Measurements from ENCODE around the gene LDAH.

LDAH gene

DNA sequence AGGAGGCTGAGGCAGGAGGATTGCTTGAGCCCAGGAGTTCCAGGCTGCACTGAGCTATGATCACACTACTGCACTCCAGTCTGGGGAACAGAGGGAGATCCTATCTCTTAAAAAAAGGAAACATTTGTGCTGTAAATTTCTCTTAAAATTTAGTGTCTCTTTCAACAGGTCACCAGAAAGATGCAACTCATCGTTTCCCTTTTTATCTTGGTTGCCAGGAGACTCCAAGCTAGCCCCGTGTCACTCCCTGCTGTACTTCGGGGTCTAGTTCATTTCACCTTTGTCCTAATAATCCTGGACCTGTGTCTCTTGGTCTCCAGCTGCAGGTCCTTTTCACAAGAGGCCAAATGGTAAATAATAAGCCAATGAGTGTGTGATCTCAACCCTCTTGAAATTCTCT is 179.1 kb downstream of the LDAH start:
- no peaks in the 10 kb centered on the region for H3K9me3 ChIP-seq
- in situ Hi-C loops (cut with MboI; ENCODE audit: low sequenced_read_pairs): loop anchor here (5.0 to 25.0 kb wide), 2 partner anchors 202 to 507 kb away; no protein-coding TSS in a partner anchor

DNA sequence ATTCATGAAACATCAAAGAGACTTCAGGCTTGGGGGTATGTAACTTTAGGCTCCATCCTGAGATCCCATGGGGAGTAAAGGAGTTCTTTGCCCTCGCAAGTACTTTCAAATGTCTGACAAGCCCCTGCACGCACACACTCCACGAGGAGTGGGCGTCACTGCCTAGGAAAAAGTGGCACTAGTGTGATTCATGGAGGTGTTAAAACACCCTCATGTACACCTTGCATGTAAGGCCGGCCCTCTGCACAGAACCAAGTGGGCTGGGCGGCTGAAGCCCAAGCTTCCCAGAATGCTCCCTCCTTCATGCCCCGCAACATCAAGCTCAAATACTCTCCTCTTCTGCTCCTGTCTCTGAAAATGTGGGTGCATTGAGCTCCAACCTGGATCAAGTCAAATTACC is 179.8 kb downstream of the LDAH start:
- Histone ChIP-seq H3K9me3 (no peaks in the 10 kb centered on the region), H3K4me3 (no peak overlapping the region), H3K27me3 (ENCODE audit: low read depth) (no peaks in the 10 kb centered on the region), H3K36me3 (replicated peaks) (peaks cover 10% of the 10 kb centered on the region; the same call in 1 of the 2 replicates), H3K4me1 (no peaks in the 10 kb centered on the region)
- in situ Hi-C loops (cut with MboI; ENCODE audit: low sequenced_read_pairs): loop anchor here (5.0 to 25.0 kb wide), 2 partner anchors 201 to 506 kb away; no protein-coding TSS in a partner anchor
- DNase-seq (ENCODE audit: low spot score in 2 of 2): no peak

More for the DNA sequence above, 179.1 kb downstream of the LDAH start:
- no peak for DNase-seq (ENCODE audit: low spot score in 2 of 2)
- Histone ChIP-seq H3K27me3 (ENCODE audit: low read depth) (no peaks in the 10 kb centered on the region), H3K4me3 (no peak overlapping the region), H3K36me3 (replicated peaks) (peaks cover 10% of the 10 kb centered on the region; the same call in 1 of the 2 replicates), H3K4me1 (no peaks in the 10 kb centered on the region)

DNA sequence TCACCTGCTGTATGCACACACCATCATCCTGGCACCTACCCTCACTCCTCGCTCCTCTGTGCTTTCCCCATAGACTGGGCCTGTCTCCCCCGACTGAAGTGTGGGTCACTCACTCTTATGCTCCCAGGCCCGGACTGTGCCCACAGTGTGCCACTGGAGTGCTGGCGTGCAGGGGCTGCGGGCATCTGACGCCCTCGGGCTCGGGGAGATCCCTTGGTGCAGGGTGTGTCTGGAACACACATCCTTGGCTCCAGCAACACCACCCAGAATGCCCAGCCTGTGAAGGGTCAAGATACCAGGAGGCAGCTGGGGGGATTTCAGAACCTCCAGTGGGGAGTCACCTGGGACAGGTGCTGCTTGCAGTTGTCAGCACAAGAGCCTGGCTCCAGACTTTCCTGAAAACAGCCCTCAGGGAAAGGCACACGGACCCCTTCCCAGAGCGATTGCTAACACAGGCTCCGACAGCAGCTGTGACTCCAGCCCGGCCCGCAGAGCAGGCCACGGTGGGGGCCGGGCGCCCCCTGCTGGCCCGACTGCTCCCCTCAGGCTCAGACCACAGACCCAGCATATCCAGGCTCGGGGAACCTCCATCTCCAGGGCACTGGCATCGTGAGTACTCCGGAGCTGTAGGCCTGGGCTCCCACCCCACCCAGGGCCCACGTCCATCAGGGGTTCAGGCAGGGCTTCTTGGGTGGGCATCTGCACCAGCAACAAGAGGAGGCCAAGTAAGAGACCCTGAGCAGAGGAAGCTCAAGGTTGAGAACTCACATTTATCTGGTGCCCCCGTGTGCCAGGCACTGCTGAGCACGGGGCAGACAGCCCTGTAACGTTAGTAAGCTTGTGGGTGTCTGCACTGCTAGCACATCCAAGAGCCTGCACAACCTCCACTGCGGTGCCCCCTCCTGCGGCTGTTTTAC is 180.6 kb downstream of the LDAH start:
- peak; percentile 46 to 83 for DNase-seq (ENCODE audit: low spot score in 2 of 2)
- in situ Hi-C loops (cut with MboI; ENCODE audit: low sequenced_read_pairs): loop anchor here (5.0 to 25.0 kb wide), 2 partner anchors 200 to 505 kb away; no protein-coding TSS in a partner anchor
- Histone ChIP-seq H3K27me3 (ENCODE audit: low read depth) (no peaks in the 10 kb centered on the region), H3K4me1 (no peaks in the 10 kb centered on the region), H3K4me3 (no peak overlapping the region), H3K36me3 (replicated peaks) (peaks cover 10% of the 10 kb centered on the region; the same call in 1 of the 2 replicates), H3K9me3 (no peaks in the 10 kb centered on the region)

DNA sequence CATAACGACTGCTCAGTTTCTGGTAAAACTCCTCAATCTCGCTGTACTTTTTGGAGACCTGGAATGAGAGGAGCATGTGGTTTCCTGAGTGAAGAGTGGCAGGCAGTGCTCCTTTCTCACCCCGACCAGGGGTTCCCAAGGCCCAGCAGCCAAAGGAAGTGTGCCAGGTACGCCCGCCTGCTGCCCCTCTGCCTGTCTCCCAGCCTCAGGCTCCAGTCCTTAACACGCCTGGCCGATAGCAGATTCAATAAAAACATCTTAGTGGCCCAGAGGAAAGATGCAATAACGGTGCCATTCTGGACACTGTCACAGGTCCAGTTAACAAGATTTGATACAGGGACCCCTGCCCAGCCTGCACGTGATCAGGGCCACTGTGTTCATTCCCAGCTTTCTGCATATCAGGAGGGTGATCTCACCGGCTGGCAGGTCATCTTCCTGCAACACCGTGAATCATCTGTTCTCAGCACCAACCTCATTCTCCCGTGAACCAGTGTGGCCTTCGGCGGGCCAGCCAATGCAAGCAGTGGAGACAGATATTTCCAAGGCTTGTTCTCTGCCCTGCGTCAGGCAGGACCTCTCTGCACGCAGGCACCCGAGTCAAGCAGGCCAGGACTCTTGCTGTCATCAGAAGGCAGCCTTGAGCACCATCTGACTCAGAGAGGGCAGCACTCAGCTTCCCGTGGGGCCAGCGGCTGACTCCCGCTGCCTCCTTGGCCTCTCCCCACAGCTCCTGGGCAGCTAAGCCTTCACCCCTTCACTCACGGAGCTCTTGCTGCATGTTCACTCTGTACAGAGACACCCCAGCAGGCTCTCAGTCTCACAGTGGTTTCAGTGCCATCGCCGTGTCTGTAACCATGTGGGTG is 181.5 kb downstream of the LDAH start:
- Histone ChIP-seq H3K4me1 (no peaks in the 10 kb centered on the region), H3K36me3 (replicated peaks) (peaks cover 14% of the 10 kb centered on the region; the same call in 1 of the 2 replicates), H3K27me3 (ENCODE audit: low read depth) (no peaks in the 10 kb centered on the region), H3K9me3 (no peaks in the 10 kb centered on the region), H3K4me3 (no peak overlapping the region)
- no peak for DNase-seq (ENCODE audit: low spot score in 2 of 2)
- in situ Hi-C loops (cut with MboI; ENCODE audit: low sequenced_read_pairs): loop anchor here (5.0 to 25.0 kb wide), 2 partner anchors 199 to 504 kb away; no protein-coding TSS in a partner anchor

DNA sequence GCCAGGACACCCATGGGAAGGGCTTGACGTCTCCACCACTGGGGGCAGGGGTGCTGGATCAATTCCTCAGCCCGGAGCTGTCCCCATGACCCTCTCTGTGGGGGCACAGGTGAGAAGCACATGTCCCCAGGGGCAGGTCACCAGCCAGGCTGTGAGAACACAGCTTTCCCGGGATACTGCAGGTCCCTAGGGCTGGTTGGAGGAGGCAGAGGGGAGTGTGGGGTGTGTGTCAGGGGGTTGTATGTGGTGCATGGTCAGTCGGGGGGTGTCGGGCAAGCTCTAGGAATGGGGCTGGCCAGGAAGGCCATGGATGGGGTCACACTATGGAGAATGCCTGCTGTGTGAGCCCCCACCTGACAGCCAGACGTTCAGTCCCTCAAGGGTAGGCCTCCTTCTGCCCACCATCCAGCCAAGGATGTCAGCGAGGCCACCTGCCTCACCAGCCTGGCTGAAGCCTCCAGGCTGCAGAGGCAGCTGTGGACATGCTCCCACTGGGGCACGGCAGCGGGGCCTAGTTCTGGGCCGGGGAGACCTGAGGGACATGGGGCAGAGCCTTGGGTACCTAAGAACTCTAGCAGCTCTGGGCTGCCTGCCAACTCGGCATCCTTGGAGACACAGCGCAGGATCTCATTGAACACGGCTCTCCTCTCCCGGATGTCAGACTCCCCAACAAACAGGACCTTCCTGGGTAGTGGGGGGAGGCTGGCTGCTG is 182.3 kb downstream of the LDAH start:
- Histone ChIP-seq H3K27me3 (ENCODE audit: low read depth) (no peaks in the 10 kb centered on the region), H3K36me3 (replicated peaks) (peaks cover 14% of the 10 kb centered on the region; the same call in 1 of the 2 replicates), H3K4me3 (no peak overlapping the region), H3K4me1 (peaks cover 4% of the 10 kb centered on the region; the same call in 1 of the 2 replicates), H3K9me3 (no peaks in the 10 kb centered on the region)
- no peak for DNase-seq (ENCODE audit: low spot score in 2 of 2)
- in situ Hi-C loops (cut with MboI; ENCODE audit: low sequenced_read_pairs): loop anchor here (5.0 to 25.0 kb wide), 2 partner anchors 198 to 503 kb away; no protein-coding TSS in a partner anchor

DNA sequence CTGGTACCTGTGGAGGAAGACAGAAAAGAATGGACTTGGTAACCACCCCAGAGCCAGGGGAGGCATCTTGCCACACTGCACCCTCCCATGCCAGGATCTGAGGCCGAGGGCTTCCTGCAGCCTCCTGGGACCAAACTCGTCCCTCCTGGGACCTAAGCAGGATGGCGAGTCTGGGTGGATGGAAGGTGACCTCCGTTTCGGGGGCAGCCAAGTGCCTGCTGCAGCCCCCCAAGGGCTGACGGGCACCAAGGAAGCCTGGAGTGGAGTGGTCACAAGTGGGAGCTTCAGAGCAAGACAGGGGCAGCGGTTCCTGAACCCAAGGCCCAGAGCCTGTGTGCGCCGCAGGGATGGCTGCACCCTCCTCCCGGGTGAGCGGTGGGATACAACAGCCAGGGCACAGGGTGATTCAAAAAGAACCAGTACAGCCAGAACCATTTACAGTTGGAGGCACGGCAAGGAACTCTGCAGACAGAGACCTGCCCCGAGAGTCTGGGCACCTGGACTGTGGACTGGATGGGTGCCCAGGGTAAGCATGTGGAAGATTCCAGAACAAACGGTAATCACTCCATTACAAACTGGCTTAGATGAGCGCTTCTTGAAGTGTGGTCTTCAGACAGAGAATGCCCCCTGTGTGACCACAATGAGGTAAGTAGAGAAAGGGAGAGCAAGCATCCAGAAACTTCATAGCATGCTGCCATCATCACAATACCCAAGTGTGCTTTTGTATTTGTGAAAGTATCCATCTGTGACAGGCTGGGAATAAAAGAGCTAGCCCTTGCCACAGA is 184.1 kb downstream of the LDAH start:
- in situ Hi-C loops (cut with MboI; ENCODE audit: low sequenced_read_pairs): loop anchor here (25.0 kb wide), 1 partner anchor 502 kb away; no protein-coding TSS in a partner anchor
- H3K36me3 ChIP-seq (replicated peaks): peaks cover 14% of the 10 kb centered on the region; the same call in 1 of the 2 replicates
- H3K27me3 ChIP-seq (ENCODE audit: low read depth): no peaks in the 10 kb centered on the region
- no peak for DNase-seq (ENCODE audit: low spot score in 2 of 2)
- H3K9me3 ChIP-seq: no peaks in the 10 kb centered on the region
- H3K4me1 ChIP-seq: peaks cover 8% of the 10 kb centered on the region; the same call in 1 of the 2 replicates
- H3K4me3 ChIP-seq: no peak overlapping the region

DNA sequence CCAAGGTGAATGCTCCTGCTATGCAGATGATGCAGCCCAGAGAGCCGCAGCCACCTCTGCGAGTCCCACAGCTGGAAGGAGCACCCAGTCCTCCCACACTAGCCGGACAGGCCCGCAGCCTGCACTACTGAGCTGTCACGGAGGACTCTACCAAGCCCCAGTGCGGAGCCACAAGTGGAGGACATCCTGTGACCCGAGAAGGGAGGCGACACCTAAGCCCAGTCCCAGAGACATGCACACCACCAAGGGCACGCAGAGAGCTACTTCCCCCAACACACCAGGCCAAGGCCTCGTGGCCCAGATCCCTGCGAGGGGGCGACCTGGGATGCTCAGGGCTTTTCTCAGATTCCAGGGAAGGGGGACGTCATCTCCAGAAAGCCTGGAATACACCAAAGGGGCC is 184.9 kb downstream of the LDAH start:
- in situ Hi-C loops (cut with MboI; ENCODE audit: low sequenced_read_pairs): loop anchor here (25.0 kb wide), 1 partner anchor 501 kb away; no protein-coding TSS in a partner anchor
- peaks cover 14% of the 10 kb centered on the region; the same call in 1 of the 2 replicates for H3K36me3 ChIP-seq (replicated peaks)
- no peaks in the 10 kb centered on the region for H3K27me3 ChIP-seq (ENCODE audit: low read depth)
- no peaks in the 10 kb centered on the region for H3K9me3 ChIP-seq
- peaks cover 8% of the 10 kb centered on the region; the same call in 1 of the 2 replicates for H3K4me1 ChIP-seq
- DNase-seq (ENCODE audit: low spot score in 2 of 2): no peak
- H3K4me3 ChIP-seq: no peak overlapping the region

DNA sequence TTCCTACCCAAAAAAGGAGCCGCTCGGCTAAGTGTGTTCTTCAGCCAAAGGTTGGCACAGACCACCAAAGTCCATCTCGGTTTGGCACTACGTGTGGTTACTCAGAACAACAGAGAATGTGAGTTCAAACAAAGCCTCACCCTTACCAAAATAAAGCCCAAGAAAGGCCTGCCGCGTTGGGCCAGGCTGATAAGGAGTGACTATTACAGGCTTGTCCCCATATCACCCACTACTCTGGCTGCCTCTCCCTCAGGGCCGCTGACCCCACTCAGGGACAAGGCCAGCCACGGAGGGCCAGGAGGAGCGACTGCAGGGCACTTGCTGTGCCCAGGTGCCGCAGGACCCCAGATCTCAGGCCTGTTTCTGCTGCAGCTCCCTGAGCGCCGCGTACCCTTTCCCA is 185.8 kb downstream of the LDAH start:
- peaks cover 13% of the 10 kb centered on the region; the same call in 1 of the 2 replicates for H3K36me3 ChIP-seq (replicated peaks)
- H3K27me3 ChIP-seq (ENCODE audit: low read depth): no peaks in the 10 kb centered on the region
- H3K4me3 ChIP-seq: no peak overlapping the region
- no peak for DNase-seq (ENCODE audit: low spot score in 2 of 2)
- H3K4me1 ChIP-seq: peaks cover 8% of the 10 kb centered on the region; the same call in 1 of the 2 replicates
- in situ Hi-C loops (cut with MboI; ENCODE audit: low sequenced_read_pairs): loop anchor here (25.0 kb wide), 1 partner anchor 500 kb away; no protein-coding TSS in a partner anchor
- no peaks in the 10 kb centered on the region for H3K9me3 ChIP-seq

DNA sequence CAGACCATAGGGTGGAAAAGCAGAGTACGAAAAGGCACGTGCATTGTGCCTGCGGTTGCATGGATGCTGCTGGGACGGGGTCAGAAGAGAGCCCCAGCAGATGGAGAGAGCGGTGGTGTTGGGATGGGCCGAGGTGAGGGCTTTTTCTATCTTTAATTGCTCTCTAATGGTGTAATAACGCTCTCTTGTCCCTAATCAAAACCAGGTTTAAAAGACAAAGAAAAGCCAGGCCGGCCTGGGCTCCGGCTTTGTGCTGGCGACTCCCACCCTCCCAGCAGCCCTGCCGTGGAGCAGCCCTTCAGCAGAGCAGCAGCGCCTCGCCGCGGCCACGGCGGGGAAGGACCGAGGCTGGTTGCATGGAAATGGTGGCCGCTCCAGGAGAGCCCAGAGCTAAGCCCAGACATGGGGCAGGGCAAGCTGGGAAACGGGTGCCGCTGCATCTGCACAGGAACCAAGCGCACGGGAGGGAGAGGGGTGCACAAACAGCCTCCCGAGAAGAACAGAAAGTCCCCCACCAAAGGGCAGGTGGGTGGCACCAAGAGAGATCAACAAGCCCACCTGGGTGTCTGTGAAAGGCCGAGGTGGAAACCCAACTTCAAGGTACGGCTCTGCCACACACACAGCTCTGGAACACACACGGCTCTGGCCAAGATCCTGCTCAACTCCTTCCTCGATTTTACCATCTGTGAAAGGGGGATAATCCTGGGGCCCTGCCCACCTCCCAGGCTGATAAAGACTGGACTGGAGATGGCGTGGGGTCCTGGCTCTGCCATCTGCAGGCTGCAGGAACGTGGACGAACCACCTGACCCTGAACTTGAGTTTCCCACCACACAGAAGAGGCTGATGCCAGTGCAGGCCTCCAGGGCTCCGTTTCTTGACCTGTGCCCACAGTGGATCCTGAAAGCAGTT is 187.0 kb downstream of the LDAH start:
- no peaks in the 10 kb centered on the region for H3K27me3 ChIP-seq (ENCODE audit: low read depth)
- peaks cover 4% of the 10 kb centered on the region; the same call in 1 of the 2 replicates for H3K36me3 ChIP-seq (replicated peaks)
- H3K9me3 ChIP-seq: no peaks in the 10 kb centered on the region
- H3K4me3 ChIP-seq: no peak overlapping the region
- H3K4me1 ChIP-seq: peaks cover 8% of the 10 kb centered on the region; the same call in 1 of the 2 replicates
- peak; percentile 81 to 91 for DNase-seq (ENCODE audit: low spot score in 2 of 2)
- in situ Hi-C loops (cut with MboI; ENCODE audit: low sequenced_read_pairs): loop anchor here (25.0 kb wide), 1 partner anchor 499 kb away; no protein-coding TSS in a partner anchor

DNA sequence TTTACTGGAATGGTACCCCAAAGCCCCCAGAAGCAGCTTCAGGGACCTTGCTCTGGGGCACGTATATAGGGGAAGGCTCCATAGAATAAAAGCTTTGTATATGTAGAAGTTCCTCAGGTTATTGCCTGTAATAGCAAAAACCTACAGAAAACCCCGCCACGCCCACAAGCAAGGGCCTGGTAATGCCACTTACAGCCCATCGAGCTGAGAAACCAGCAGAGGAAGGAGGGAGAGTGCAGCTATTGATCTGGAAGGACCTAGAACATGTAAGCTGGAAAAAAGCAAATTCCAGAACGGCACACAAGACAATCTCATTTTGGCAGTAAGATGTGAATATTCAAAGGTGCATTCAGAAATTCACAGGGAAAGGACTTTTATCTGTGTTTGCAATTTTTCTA is 187.8 kb downstream of the LDAH start:
- in situ Hi-C loops (cut with MboI; ENCODE audit: low sequenced_read_pairs): loop anchor here (25.0 kb wide), 1 partner anchor 498 kb away; no protein-coding TSS in a partner anchor
- no peak overlapping the region for H3K4me3 ChIP-seq
- H3K36me3 ChIP-seq (replicated peaks): peaks cover 4% of the 10 kb centered on the region; the same call in 1 of the 2 replicates
- no peak for DNase-seq (ENCODE audit: low spot score in 2 of 2)
- H3K4me1 ChIP-seq: peaks cover 8% of the 10 kb centered on the region; the same call in 1 of the 2 replicates
- H3K9me3 ChIP-seq: no peaks in the 10 kb centered on the region
- no peaks in the 10 kb centered on the region for H3K27me3 ChIP-seq (ENCODE audit: low read depth)

DNA sequence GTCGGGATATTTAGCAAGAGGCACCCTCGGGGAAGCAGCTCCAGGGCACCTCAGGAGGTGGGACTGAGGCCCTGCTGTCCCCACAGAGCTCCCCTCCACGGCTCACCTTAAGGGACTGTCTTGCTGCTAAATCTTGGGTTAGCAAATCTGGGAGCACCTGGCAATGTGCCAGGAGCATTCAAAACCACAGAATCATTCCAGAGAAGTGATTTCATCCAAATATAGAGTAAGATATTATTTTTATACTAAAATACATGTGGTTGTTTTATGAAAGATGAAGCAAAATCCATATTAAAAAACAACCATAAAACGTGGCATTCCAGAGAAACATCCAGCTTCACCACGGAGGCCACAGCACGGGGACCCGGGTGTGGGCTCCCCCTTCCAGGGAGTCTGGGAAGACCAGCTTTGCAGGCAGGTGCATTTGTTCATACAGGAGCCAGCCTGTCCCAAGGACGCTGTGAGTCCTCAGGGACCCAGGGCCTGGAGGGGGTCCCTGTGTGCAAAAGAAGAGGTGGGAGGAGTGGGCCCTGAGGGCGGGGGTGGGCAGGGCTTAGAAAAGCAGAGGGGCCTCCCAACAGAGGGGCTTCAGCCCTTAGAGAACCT is 188.3 kb downstream of the LDAH start:
- H3K36me3 ChIP-seq (replicated peaks): peaks cover 4% of the 10 kb centered on the region; the same call in 1 of the 2 replicates
- no peak overlapping the region for H3K4me3 ChIP-seq
- no peaks in the 10 kb centered on the region for H3K27me3 ChIP-seq (ENCODE audit: low read depth)
- peaks cover 8% of the 10 kb centered on the region; the same call in 1 of the 2 replicates for H3K4me1 ChIP-seq
- in situ Hi-C loops (cut with MboI; ENCODE audit: low sequenced_read_pairs): loop anchor here (25.0 kb wide), 1 partner anchor 497 kb away; no protein-coding TSS in a partner anchor
- no peaks in the 10 kb centered on the region for H3K9me3 ChIP-seq
- DNase-seq (ENCODE audit: low spot score in 2 of 2): no peak
